Measurements from ENCODE around the gene ICE2.

ICE2 gene, protein sequence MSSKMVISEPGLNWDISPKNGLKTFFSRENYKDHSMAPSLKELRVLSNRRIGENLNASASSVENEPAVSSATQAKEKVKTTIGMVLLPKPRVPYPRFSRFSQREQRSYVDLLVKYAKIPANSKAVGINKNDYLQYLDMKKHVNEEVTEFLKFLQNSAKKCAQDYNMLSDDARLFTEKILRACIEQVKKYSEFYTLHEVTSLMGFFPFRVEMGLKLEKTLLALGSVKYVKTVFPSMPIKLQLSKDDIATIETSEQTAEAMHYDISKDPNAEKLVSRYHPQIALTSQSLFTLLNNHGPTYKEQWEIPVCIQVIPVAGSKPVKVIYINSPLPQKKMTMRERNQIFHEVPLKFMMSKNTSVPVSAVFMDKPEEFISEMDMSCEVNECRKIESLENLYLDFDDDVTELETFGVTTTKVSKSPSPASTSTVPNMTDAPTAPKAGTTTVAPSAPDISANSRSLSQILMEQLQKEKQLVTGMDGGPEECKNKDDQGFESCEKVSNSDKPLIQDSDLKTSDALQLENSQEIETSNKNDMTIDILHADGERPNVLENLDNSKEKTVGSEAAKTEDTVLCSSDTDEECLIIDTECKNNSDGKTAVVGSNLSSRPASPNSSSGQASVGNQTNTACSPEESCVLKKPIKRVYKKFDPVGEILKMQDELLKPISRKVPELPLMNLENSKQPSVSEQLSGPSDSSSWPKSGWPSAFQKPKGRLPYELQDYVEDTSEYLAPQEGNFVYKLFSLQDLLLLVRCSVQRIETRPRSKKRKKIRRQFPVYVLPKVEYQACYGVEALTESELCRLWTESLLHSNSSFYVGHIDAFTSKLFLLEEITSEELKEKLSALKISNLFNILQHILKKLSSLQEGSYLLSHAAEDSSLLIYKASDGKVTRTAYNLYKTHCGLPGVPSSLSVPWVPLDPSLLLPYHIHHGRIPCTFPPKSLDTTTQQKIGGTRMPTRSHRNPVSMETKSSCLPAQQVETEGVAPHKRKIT

GRCh38 chr15:60478566-60479360, at the start of gene ICE2:
ICE2 (minus strand) TSS chr15:60479142; CDS start chr15:60477977, 1,165 bp downstream.
- peak; percentile 60 for DNase-seq

GRCh38 chr15:60528530-60528929, 49.6 kb upstream of the ICE2 start:
- no peak for DNase-seq

DNA sequence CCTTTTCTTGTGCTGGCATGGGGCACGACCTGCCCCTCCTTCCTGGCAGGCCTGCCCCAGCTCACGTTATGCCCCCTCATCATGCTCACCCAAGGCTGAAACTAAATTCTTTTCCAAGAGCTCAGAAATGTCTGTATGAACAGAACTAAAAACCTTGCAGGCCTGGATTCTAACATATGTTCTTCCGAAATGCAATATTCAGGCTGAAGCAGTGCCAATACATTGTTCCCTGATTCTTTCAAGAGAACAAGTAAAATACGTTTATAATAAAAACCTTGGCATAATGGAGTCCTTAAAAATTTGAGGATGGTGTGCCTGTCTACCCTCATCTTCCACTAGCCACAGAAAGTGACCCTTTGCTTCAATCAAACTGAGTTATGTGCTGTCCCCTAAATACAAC, 48.5 kb upstream of the ICE2 start:
- DNase-seq, result no peak

DNA sequence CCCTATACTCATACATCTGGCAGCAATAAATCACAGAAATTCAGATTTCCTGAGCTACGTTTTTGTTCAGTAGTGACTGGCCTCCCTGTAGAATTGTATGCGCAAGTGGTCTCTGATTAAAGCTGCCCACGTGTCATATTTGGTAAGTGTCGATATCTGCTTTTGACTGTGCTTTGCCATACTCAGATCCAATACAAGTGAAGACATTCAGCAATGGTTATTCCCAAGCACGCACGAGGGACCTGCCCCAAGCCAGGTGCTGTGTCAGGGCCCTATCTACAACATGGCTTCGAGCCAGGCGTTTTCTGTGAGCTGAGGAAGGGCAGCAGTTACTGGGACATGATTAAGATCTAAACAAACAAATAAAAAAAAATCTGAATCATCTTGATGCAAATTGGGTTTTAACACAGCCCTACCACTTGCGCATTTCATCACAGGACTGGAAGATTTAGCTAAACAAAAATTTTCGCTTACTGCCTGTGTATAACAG, 47.2 kb upstream of the ICE2 start:
- no peak for DNase-seq

- no peak for DNase-seq
Observed at GRCh38 chr15:60525341-60526039, 46.5 kb upstream of the ICE2 start.

DNA sequence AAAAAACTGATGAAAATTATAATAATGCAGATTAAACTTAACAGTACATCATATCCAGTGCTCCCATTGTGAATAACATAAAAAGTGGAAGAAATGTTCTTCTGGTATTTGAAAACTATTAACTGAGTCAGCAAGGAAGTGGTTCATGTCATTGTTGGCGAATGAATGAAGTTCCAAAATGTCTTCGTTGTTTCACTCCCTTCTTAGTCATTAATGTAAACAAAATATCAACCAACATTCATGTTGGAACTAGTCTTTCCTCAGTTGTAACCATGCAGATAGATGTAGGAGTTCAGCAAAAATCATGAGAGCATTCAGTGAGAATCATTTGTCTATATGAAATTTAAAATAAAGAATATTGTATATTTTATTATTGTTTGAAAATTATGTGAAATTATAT, 44.1 kb upstream of the ICE2 start:
- no peak for DNase-seq

GRCh38 chr15:60520825-60521368, 42.0 kb upstream of the ICE2 start:
- DNase-seq, result no peak

DNA sequence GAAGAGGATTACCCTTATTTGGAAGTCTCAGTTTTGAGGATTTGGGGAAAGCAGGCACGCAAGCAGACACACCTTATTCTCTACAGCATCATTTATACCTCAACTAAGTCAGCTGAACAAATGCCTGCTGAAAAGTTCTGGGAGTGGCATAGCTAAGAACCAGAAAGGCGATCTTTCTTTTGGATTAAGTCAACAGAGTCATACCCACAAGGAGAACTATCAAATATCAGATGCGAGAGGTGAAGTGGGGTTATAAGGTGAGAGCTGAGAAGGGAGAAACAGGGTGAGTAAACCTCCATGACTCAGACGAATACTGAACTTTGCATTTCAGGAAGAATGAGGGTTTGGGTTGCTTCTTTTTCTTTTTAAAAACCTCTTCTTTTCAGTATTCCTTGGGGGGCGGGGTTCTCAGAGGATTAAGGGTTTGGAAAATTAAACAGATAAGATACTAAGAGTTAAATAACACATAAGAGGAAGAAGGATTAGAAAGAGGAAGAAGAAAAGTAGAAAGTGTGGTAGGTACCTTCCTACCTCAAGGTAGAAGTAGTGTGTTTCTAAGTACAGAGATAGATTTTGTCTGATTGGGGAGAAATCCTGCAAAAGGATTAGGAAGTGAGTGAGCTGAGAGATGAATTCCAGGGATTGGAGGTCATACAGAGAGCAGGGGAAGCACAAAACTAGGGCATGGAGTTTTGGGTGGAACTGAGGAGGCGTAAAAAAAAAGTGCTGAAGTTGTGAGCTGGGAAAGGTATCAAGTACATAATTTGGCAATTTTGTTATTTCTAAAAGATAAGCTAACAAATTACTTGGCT, 41.3 kb upstream of the ICE2 start:
- no peak for DNase-seq

DNA sequence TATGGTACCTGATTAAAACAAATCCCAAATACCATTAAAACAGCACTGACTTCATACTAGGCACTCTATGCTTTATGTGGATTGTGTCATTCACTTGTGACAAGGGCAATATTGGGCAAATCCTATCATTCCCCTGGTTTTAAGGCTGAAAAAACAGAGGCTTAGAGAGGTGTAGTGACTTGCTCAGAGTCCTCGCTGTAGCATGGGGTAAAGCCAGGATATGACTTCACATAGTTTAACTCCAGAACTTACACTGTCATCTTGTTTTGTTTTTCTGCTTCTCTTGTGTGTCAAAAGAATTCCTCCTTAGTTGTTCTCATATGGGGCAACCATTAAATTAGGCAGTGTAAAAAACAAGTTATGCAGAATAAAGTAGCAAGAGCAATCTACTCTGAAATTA, 40.3 kb upstream of the ICE2 start:
- no peak for DNase-seq

- DNase-seq, result no peak
Observed at GRCh38 chr15:60518511-60518910, 39.6 kb upstream of the ICE2 start.

DNA sequence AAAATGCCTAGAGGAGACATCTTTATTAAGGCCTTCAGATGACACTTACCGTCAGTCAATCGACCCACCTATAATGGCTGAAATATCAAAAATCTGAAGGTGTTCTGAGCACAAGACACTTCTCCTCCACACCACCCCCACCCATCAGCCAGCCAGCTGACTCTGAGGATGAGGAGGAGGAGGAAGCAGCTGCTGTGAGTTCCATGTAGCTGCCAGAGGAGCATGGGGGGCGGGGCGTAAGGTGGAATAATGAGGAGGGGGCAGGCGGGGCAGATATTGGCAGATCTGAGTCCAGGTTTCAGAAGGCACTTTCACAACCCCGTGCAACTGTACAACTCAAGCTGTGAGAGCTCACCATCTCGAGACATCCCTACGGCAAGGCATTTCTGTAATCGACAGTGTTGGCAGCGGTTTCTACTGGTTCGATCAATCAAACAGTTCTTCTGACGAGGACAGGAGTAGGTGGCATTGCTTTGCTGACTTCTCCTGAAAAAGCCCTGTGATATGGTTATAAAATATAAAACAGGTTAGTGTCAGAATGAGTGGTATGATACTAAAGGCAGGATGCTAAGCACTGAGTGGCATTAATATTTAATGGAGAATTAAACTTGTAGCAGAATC, 35.4 kb upstream of the ICE2 start:
- no peak for DNase-seq

DNA sequence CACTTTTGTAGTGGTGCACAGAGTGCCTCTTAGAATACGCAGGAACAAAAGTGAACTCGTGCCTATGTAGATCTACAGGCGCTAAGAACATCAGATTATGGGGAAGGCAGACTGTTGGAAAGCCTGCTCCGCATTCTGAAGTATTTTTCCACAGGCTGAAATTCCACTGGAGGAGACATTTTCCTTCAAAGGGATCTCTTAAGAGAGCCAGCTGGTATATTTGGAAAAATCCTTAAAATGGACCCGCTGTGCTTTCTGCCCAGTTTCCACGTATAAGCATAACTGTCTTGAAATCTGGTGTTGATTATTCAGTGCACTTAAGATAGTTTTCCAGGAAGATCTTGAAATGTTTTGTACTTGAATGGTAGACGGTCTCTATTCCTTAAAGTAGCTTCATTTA, 34.7 kb upstream of the ICE2 start:
- DNase-seq, result no peak

GRCh38 chr15:60512937-60513336, 34.0 kb upstream of the ICE2 start:
- no peak for DNase-seq

DNA sequence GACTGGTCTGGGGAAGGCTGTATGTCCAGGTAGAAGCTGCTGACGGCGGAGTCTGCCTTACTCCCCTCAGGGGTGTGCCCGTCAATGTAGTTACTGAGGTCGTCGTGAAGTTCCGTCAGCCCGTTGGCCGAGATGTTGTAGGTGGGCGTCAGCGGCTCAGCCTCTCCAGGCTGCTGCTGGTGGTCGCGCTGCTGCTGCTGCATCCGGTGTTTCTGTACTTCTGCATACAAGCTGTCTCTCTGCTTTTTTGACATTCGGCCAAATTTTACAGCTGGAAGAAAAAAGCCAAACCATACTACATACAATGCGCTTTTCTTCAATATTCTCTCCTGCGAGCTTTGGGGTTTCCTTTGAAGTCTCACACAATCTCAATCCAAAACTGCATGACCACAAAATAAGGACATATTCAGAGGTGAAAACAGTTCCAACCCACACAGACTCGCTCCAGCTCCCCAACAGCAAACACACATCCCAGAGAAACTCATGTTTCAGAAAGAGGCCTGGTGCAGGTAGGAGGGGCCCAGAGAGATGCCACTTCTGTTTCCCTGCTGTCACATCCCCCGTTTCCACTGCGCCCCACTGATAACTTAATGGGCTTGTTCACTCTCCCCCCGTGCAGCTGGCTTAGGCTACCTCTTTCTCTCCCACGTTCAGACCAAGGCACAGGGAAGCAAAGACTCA, 32.5 kb upstream of the ICE2 start:
- DNase-seq, result no peak

GRCh38 chr15:60510006-60510405, 31.1 kb upstream of the ICE2 start:
- DNase-seq, result no peak

GRCh38 chr15:60509470-60509869, 30.5 kb upstream of the ICE2 start:
- DNase-seq, result no peak

- DNase-seq, result no peak
Observed at GRCh38 chr15:60508442-60508841, 29.5 kb upstream of the ICE2 start.

- DNase-seq, result no peak
Observed at GRCh38 chr15:60507596-60508424, 28.9 kb upstream of the ICE2 start.

DNA sequence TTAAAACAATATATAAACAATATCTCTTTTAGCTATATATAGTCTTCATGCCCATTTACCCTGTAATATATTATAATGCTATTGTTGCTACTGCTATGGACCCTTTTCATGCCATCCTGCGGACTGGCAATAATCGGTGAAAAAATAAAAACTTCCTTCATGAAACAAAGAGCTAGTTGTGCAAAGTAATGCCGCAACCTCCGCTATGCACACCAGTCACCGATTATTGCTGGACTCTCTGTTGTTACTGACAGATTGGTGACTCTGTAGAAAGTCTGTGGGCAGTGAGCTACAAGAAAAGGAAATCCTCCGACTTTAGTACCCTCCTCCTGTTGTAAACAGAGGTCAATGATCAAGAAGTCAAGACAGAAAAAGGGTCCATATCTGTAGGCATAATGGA, 17.9 kb upstream of the ICE2 start:
- no peak for DNase-seq
